ENCODE data around the gene HRAS. TPM values are rescaled to one million over a fixed set of nuclear protein-coding genes. Genes with fewer than 3 reads are reported as not detected.

HRAS gene
- total RNA-seq, 4 donors from 2014 or later = 98.5 to 196 (median 117) TPM

GRCh38 chr11:501683-502287, 33.6 kb downstream of the HRAS start:
- 84 to 86% methylated on average over 16 of the region's 19 CpGs for WGBS, 2 donors
- intact Hi-C loops (cut with DNase I; ENCODE audit: low total_unique reads) = loop anchor here (10.0 kb wide), 1 partner anchor 97 kb away; no protein-coding TSS in a partner anchor
- H3K4me3 ChIP-seq (ENCODE audit: low read depth, poor library complexity, severe bottlenecking) = no peak overlapping the region
- TF ChIP-seq POLR2A (IDR thresholded peaks at IDR 0.05) = no peak
- TF ChIP-seq CTCF (IDR thresholded peaks at IDR 0.05) = no peak
- peak in 1 of 2 donors; percentile 76 for DNase-seq (ENCODE audit: low spot score in 2 of 2)

GRCh38 chr11:501001-501682, 34.2 kb downstream of the HRAS start:
- TF ChIP-seq CTCF (IDR thresholded peaks at IDR 0.05) = no peak
- no peak for TF ChIP-seq POLR2A (IDR thresholded peaks at IDR 0.05)
- intact Hi-C loops (cut with DNase I; ENCODE audit: low total_unique reads) = loop anchor here (10.0 kb wide), 1 partner anchor 96 kb away; no protein-coding TSS in a partner anchor
- DNase-seq (ENCODE audit: low spot score in 2 of 2) = peak in 1 of 2 donors; percentile 83
- WGBS, 2 donors = 85 to 93% methylated on average over 24 of the region's 24 CpGs
- no peak overlapping the region for H3K4me3 ChIP-seq (ENCODE audit: low read depth, poor library complexity, severe bottlenecking)

- TF ChIP-seq CTCF (IDR thresholded peaks at IDR 0.05) (no peak), POLR2A (IDR thresholded peaks at IDR 0.05) (no peak)
- intact Hi-C loops (cut with DNase I; ENCODE audit: low total_unique reads) = loop anchor here (10.0 kb wide), 1 partner anchor 95 kb away; no protein-coding TSS in a partner anchor
- 81 to 91% methylated on average over 14 to 24 of the region's 24 CpGs for WGBS, 2 donors
- no peak overlapping the region for H3K4me3 ChIP-seq (ENCODE audit: low read depth, poor library complexity, severe bottlenecking)
- peak in 1 of 2 donors; percentile 80 for DNase-seq (ENCODE audit: low spot score in 2 of 2)
These were observed 35.9 kb downstream of the HRAS start for GRCh38 chr11:499201-500076.

GRCh38 chr11:498297-499181, 36.8 kb downstream of the HRAS start:
- no peak overlapping the region for H3K4me3 ChIP-seq (ENCODE audit: low read depth, poor library complexity, severe bottlenecking)
- intact Hi-C loops (cut with DNase I; ENCODE audit: low total_unique reads) = no loop called here
- no peak for TF ChIP-seq CTCF (IDR thresholded peaks at IDR 0.05)
- TF ChIP-seq POLR2A (IDR thresholded peaks at IDR 0.05) = no peak
- WGBS, 2 donors = 91 to 93% methylated on average over 13 to 20 of the region's 39 CpGs
- peak in 1 of 2 donors; percentile 82 for DNase-seq (ENCODE audit: low spot score in 2 of 2)
